ENCODE measurements around the gene ISY1.
"Not testable (repeated sequence)": the region's sequence is repeated elsewhere in the genome, so short reads cannot be mapped to it uniquely, and the experiment has no call there.

The ISY1 gene

GRCh38 chr3:129160891-129161859, at the start of gene ISY1:
ISY1 (minus strand) TSS chr3:129161063; CDS start chr3:129160975, 88 bp downstream.
- Histone ChIP-seq H3K4me3 (ENCODE audit: low read length) (peak within 1 kb of the TSS; percentile 79; the same call in 1 of the 2 replicates), H3K36me3 (ENCODE audit: control insufficient read depth, insufficient read depth, low read length) (no peaks in the 10 kb centered on the region; the same call in 1 of the 2 replicates), H3K9me3 (ENCODE audit: control insufficient read depth, insufficient read depth, low read length) (no peaks in the 10 kb centered on the region), H3K27ac (ENCODE audit: low read length) (no peak within 1 kb of the TSS), H3K27me3 (ENCODE audit: control insufficient read depth, insufficient read depth, low read length) (no peaks in the 10 kb centered on the region), H3K4me1 (ENCODE audit: control insufficient read depth, insufficient read depth, low read length) (no peaks in the 10 kb centered on the region; the same call in 1 of the 2 replicates)
- WGBS (ENCODE audit: insufficient coverage, insufficient read length), result no CpG with 5 or more reads among the region's 67 CpGs
- DNase-seq (ENCODE audit: low read depth, low spot score), result peak; percentile 84

GRCh38 chr3:129207479-129207878, 46.6 kb upstream of the ISY1 start:
- H3K27ac ChIP-seq (ENCODE audit: low read length), result no peak overlapping the region
- H3K36me3 ChIP-seq (ENCODE audit: control insufficient read depth, insufficient read depth, low read length), result no peaks in the 10 kb centered on the region
- H3K9me3 ChIP-seq (ENCODE audit: control insufficient read depth, insufficient read depth, low read length), result no peaks in the 10 kb centered on the region
- DNase-seq (ENCODE audit: low read depth, low spot score), result no peak
- WGBS (ENCODE audit: insufficient coverage, insufficient read length), result no CpG with 5 or more reads among the region's 4 CpGs
- no peaks in the 10 kb centered on the region for H3K27me3 ChIP-seq (ENCODE audit: control insufficient read depth, insufficient read depth, low read length)
- no peaks in the 10 kb centered on the region for H3K4me1 ChIP-seq (ENCODE audit: control insufficient read depth, insufficient read depth, low read length)
- no peak overlapping the region for H3K4me3 ChIP-seq (ENCODE audit: low read length)

GRCh38 chr3:129205109-129205832, 44.4 kb upstream of the ISY1 start:
- WGBS (ENCODE audit: insufficient coverage, insufficient read length), result no CpG with 5 or more reads among the region's 8 CpGs
- no peaks in the 10 kb centered on the region for H3K9me3 ChIP-seq (ENCODE audit: control insufficient read depth, insufficient read depth, low read length)
- no peak for DNase-seq (ENCODE audit: low read depth, low spot score)
- no peak overlapping the region for H3K27ac ChIP-seq (ENCODE audit: low read length)
- H3K36me3 ChIP-seq (ENCODE audit: control insufficient read depth, insufficient read depth, low read length), result no peaks in the 10 kb centered on the region
- no peak overlapping the region for H3K4me3 ChIP-seq (ENCODE audit: low read length)
- H3K27me3 ChIP-seq (ENCODE audit: control insufficient read depth, insufficient read depth, low read length), result no peaks in the 10 kb centered on the region
- no peaks in the 10 kb centered on the region for H3K4me1 ChIP-seq (ENCODE audit: control insufficient read depth, insufficient read depth, low read length)

- H3K36me3 ChIP-seq (ENCODE audit: control insufficient read depth, insufficient read depth, low read length), result no peaks in the 10 kb centered on the region
- no CpG with 5 or more reads among the region's 2 CpGs for WGBS (ENCODE audit: insufficient coverage, insufficient read length)
- no peak overlapping the region for H3K4me3 ChIP-seq (ENCODE audit: low read length)
- H3K27me3 ChIP-seq (ENCODE audit: control insufficient read depth, insufficient read depth, low read length), result no peaks in the 10 kb centered on the region
- no peaks in the 10 kb centered on the region for H3K4me1 ChIP-seq (ENCODE audit: control insufficient read depth, insufficient read depth, low read length)
- no peak overlapping the region for H3K27ac ChIP-seq (ENCODE audit: low read length)
- H3K9me3 ChIP-seq (ENCODE audit: control insufficient read depth, insufficient read depth, low read length), result no peaks in the 10 kb centered on the region
- DNase-seq (ENCODE audit: low read depth, low spot score), result no peak
Observed at GRCh38 chr3:129204473-129204872, 43.6 kb upstream of the ISY1 start.

- Histone ChIP-seq H3K27ac (ENCODE audit: low read length) (no peak overlapping the region), H3K27me3 (ENCODE audit: control insufficient read depth, insufficient read depth, low read length) (no peaks in the 10 kb centered on the region), H3K9me3 (ENCODE audit: control insufficient read depth, insufficient read depth, low read length) (no peaks in the 10 kb centered on the region), H3K36me3 (ENCODE audit: control insufficient read depth, insufficient read depth, low read length) (no peaks in the 10 kb centered on the region), H3K4me1 (ENCODE audit: control insufficient read depth, insufficient read depth, low read length) (no peaks in the 10 kb centered on the region), H3K4me3 (ENCODE audit: low read length) (no peak overlapping the region)
- no CpG with 5 or more reads among the region's 8 CpGs for WGBS (ENCODE audit: insufficient coverage, insufficient read length)
- DNase-seq (ENCODE audit: low read depth, low spot score), result no peak
Observed at GRCh38 chr3:129199366-129199765, 38.5 kb upstream of the ISY1 start.

GRCh38 chr3:129197321-129197720, 36.5 kb upstream of the ISY1 start:
- Histone ChIP-seq H3K27ac (ENCODE audit: low read length) (no peak overlapping the region), H3K9me3 (ENCODE audit: control insufficient read depth, insufficient read depth, low read length) (no peaks in the 10 kb centered on the region), H3K27me3 (ENCODE audit: control insufficient read depth, insufficient read depth, low read length) (no peaks in the 10 kb centered on the region), H3K36me3 (ENCODE audit: control insufficient read depth, insufficient read depth, low read length) (no peaks in the 10 kb centered on the region), H3K4me3 (ENCODE audit: low read length) (no peak overlapping the region), H3K4me1 (ENCODE audit: control insufficient read depth, insufficient read depth, low read length) (no peaks in the 10 kb centered on the region)
- WGBS (ENCODE audit: insufficient coverage, insufficient read length), result no CpG with 5 or more reads among the region's 1 CpG
- DNase-seq (ENCODE audit: low read depth, low spot score), result no peak

DNA sequence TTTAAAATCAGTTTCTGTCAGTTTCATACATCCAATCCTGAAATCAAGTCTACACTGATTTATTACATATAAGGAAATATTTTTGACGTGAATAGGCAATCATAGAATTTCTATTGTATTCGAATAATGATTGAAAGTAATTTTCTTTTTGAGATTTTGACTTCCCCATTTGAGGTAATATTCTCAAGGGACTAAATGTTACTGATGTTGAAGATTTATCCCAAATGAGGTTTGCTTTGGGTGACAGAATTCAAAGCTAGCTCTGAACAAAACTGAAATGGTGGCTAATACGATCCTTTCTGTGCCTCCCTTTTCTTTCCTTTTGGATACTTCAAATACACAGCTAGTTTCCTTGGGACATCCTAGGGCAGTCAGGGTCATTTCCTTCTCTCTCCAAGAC, 35.7 kb upstream of the ISY1 start:
- Histone ChIP-seq H3K27ac (ENCODE audit: low read length) (no peak overlapping the region), H3K4me1 (ENCODE audit: control insufficient read depth, insufficient read depth, low read length) (no peaks in the 10 kb centered on the region), H3K4me3 (ENCODE audit: low read length) (no peak overlapping the region), H3K27me3 (ENCODE audit: control insufficient read depth, insufficient read depth, low read length) (no peaks in the 10 kb centered on the region), H3K9me3 (ENCODE audit: control insufficient read depth, insufficient read depth, low read length) (no peaks in the 10 kb centered on the region), H3K36me3 (ENCODE audit: control insufficient read depth, insufficient read depth, low read length) (no peaks in the 10 kb centered on the region)
- DNase-seq (ENCODE audit: low read depth, low spot score), result no peak
- WGBS (ENCODE audit: insufficient coverage, insufficient read length), result 100% methylated on average over 2 of the region's 3 CpGs

- DNase-seq (ENCODE audit: low read depth, low spot score), result no peak
- Histone ChIP-seq H3K9me3 (ENCODE audit: control insufficient read depth, insufficient read depth, low read length) (no peaks in the 10 kb centered on the region), H3K27ac (ENCODE audit: low read length) (no peak overlapping the region), H3K27me3 (ENCODE audit: control insufficient read depth, insufficient read depth, low read length) (no peaks in the 10 kb centered on the region), H3K4me3 (ENCODE audit: low read length) (no peak overlapping the region), H3K4me1 (ENCODE audit: control insufficient read depth, insufficient read depth, low read length) (no peaks in the 10 kb centered on the region), H3K36me3 (ENCODE audit: control insufficient read depth, insufficient read depth, low read length) (no peaks in the 10 kb centered on the region)
- no CpG with 5 or more reads among the region's 6 CpGs for WGBS (ENCODE audit: insufficient coverage, insufficient read length)
Observed at GRCh38 chr3:129195731-129196256, 34.9 kb upstream of the ISY1 start.

DNA sequence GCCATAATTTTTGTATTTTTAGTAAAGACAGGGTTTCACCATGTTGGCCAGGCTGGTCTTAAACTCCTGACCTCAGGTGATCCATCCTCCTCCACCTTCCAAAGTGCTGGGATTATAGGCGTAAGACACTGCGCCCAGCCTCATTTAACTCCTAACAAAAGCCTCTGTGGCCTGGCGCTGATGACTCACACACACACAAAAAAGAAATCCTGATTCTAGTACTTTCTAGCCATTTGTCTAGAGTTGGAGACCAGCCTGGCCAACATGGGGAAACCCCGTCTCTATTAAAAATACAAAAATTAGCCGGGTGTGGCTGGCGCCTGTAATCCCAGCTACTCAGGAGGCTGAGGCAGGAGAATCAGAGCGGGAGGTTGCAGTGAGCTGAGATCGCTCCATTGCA, 28.9 kb upstream of the ISY1 start:
- H3K27ac ChIP-seq (ENCODE audit: low read length); H3K36me3 ChIP-seq (ENCODE audit: control insufficient read depth, insufficient read depth, low read length); H3K9me3 ChIP-seq (ENCODE audit: control insufficient read depth, insufficient read depth, low read length); H3K4me1 ChIP-seq (ENCODE audit: control insufficient read depth, insufficient read depth, low read length); H3K27me3 ChIP-seq (ENCODE audit: control insufficient read depth, insufficient read depth, low read length); DNase-seq (ENCODE audit: low read depth, low spot score); H3K4me3 ChIP-seq (ENCODE audit: low read length): not testable (repeated sequence)
- no CpG with 5 or more reads among the region's 8 CpGs for WGBS (ENCODE audit: insufficient coverage, insufficient read length)

- Histone ChIP-seq H3K4me3 (ENCODE audit: low read length) (no peak overlapping the region), H3K27ac (ENCODE audit: low read length) (no peak overlapping the region), H3K9me3 (ENCODE audit: control insufficient read depth, insufficient read depth, low read length) (no peaks in the 10 kb centered on the region), H3K27me3 (ENCODE audit: control insufficient read depth, insufficient read depth, low read length) (no peaks in the 10 kb centered on the region), H3K4me1 (ENCODE audit: control insufficient read depth, insufficient read depth, low read length) (no peaks in the 10 kb centered on the region), H3K36me3 (ENCODE audit: control insufficient read depth, insufficient read depth, low read length) (no peaks in the 10 kb centered on the region)
- DNase-seq (ENCODE audit: low read depth, low spot score), result no peak
- no CpG with 5 or more reads among the region's 1 CpG for WGBS (ENCODE audit: insufficient coverage, insufficient read length)
Observed at GRCh38 chr3:129187857-129188256, 27.0 kb upstream of the ISY1 start.

All from iPS DF 6.9 (cell line).